A549 (cell line): ENCODE data around the gene CTSH. TPM values are rescaled to one million over a fixed set of nuclear protein-coding genes. Genes with fewer than 3 reads are reported as not detected.

Experiments used
- ATAC-seq, 2 experiments: fragments of 200-7000 bp in 1 of 2; fragments of >200 bp in 1 of 2; cut with Nextera tagmentation in 1 of 2; cut with Tn5 transposase in 1 of 2; 3 replicates each; pipeline versions ENCODE4 v1.8.0 to v1.9.1; 2018 to 2020; ENCODE audit warnings: mild to moderate bottlenecking in 1 of 2, moderate library complexity in 1 of 2
- CTCF ChIA-PET: fragments of 300-600 bp; sonication (Branson Sonifier 250); formaldehyde crosslinking; extraction: SDS; loops from one replicate; lab custom pipeline; 2021; ENCODE audit warnings: antibody characterized with exemption, inconsistent platforms; lab: Yijun Ruan, JAX
- POLR2A ChIA-PET: fragments of 350-600 bp; formaldehyde crosslinking; extraction: SDS; loops from one replicate; lab custom pipeline; 2021; ENCODE audit warnings: antibody characterized with exemption, inconsistent platforms; lab: Yijun Ruan, JAX
- DNase-seq, 2 experiments: peaks; one replicate each; pipeline versions ENCODE4 v3.0.0 to v3.0.0-alpha.2; 2011 to 2016; ENCODE audit warnings: low read depth in 1 of 2, low spot score in 1 of 2
- FAIRE-seq: peaks from 2 replicates; lab custom pipeline; 2011; peaks lifted over from hg19 to GRCh38; lab: Jason Lieb, UNC
- H3K27ac ChIP-seq, 2 experiments: fragments of >200 bp; sonication (Bioruptor Twin); formaldehyde crosslinking; 3 replicates each; pipeline ENCODE4 v1.5.1; 2016 to 2017
- H3K4me1 ChIP-seq: fragments of >200 bp; sonication (Bioruptor Twin); formaldehyde crosslinking; 3 replicates; pipeline ENCODE4 v1.6.1; 2016
- H3K4me2 ChIP-seq: fragments of >200 bp; sonication (Bioruptor Twin); formaldehyde crosslinking; 3 replicates; pipeline ENCODE4 v1.6.1; 2016
- H3K4me3 ChIP-seq: fragments of >200 bp; sonication (Bioruptor Twin); formaldehyde crosslinking; 3 replicates; pipeline ENCODE4 v1.5.1; 2016
- H3K9me3 ChIP-seq: fragments of >200 bp; sonication (Bioruptor Twin); formaldehyde crosslinking; 3 replicates; pipeline ENCODE4 v1.6.1; 2016
- CEBPB ChIP-seq, 2 experiments: fragments of >200 bp in 1 of 2; sonication (Bioruptor Twin) in 1 of 2; formaldehyde crosslinking in 1 of 2; IDR thresholded peaks; 2 replicates each; pipeline ENCODE4 v1.6.1; 2012 to 2016
- GATA3 ChIP-seq: IDR thresholded peaks from 2 replicates; pipeline ENCODE4 v1.6.1; 2012; ENCODE audit warnings: borderline replicate concordance
- HOXB13 ChIP-seq: fragments of 250-450 bp; sonication (Bioruptor Pico); IDR thresholded peaks from 2 replicates; pipeline ENCODE4 v1.5.0; 2020; ENCODE audit warnings: low read depth, mild to moderate bottlenecking, moderate library complexity
- MAX ChIP-seq: IDR thresholded peaks from 2 replicates; pipeline ENCODE4 v1.6.1; 2012
- MAZ ChIP-seq: fragments of 150-350 bp; IDR thresholded peaks from 2 replicates; pipeline ENCODE4 v1.6.1; 2014; ENCODE audit warnings: antibody characterized with exemption, low read depth, low read length, borderline replicate concordance
- RAD21 ChIP-seq, 2 experiments: fragments of >200 bp in 1 of 2; sonication (Bioruptor Twin) in 1 of 2; formaldehyde crosslinking in 1 of 2; IDR thresholded peaks in 1 of 2; conservative IDR thresholded peaks in 1 of 2; 2 replicates in 1 of 2; 3 replicates in 1 of 2; pipeline ENCODE4 v1.6.1; 2012 to 2018; ENCODE audit warnings: inconsistent platforms in 1 of 2
- TP53 ChIP-seq: fragments of 250-450 bp; sonication (Bioruptor Pico); IDR thresholded peaks from 2 replicates; pipeline ENCODE4 v1.5.0; 2021; ENCODE audit warnings: mild to moderate bottlenecking, moderate library complexity
- ZFP36 ChIP-seq: fragments of 450-650 bp; IDR thresholded peaks from 2 replicates; pipeline ENCODE4 v1.6.1; 2014; ENCODE audit warnings: borderline replicate concordance; ENCODE audit not compliant: partially characterized antibody
- WGBS: methylation state at CpG from one replicate; pipeline ENCODE4 v1.1.6; 2017; ENCODE audit errors: missing lambda C conversion rate; 5-methylcytosine and 5-hydroxymethylcytosine counted together
- polyA plus RNA-seq, 4 experiments: library from polyadenylated mRNA; depleted of rRNA in 3 of 4; stranded (reverse); fragments of >200 nt; fragmentation: RNase III in 1 of 4; extraction: RNeasy Plus Mini Kit Qiagen cat#74134 plus additional on column Dnase treatment in 1 of 4; gene quantifications; 2 replicates in 3 of 4; 3 replicates in 1 of 4; pipeline ENCODE4 v1.2.3, GENCODE V29; 2011 to 2017
- TF ChIP-seq, protein P1 (sequence below): fragments of 150-350 bp; IDR thresholded peaks from 2 replicates; pipeline ENCODE4 v1.6.1; 2014; ENCODE audit warnings: low read depth, mild to moderate bottlenecking, low read length
- TF ChIP-seq, protein P2 (sequence below): fragments of >200 bp; sonication (Bioruptor Twin); formaldehyde crosslinking; IDR thresholded peaks from 3 replicates; pipeline ENCODE4 v1.5.1; 2016
- TF ChIP-seq, protein P3 (sequence below): fragments of 250-450 bp; sonication (Bioruptor Pico); IDR thresholded peaks from 2 replicates; pipeline ENCODE4 v1.5.0; 2021; ENCODE audit warnings: mild to moderate bottlenecking, moderate library complexity, borderline replicate concordance

Gene CTSH
- polyA plus RNA-seq, 2 of the 4 experiments (the other 2 are of a cell fraction), result 25.2 to 33.3 TPM

GRCh38 chr15:78932258-78932808 lies 12.5 kb downstream of the CTSH start:
- Histone ChIP-seq H3K27ac (no peak overlapping the region), H3K4me3 (no peak overlapping the region), H3K9me3 (no peaks in the 10 kb centered on the region), H3K4me2 (no peak overlapping the region), H3K4me1 (peaks cover 17% of the 10 kb centered on the region)
- 84% methylated on average over 13 of the region's 13 CpGs for whole genome bisulfite sequencing
- DNase-seq, result no peak
- ChIA-PET POLR2A (no interaction called here), CTCF (interaction anchor here (1.3 to 1.7 kb wide), 3 partner anchors 9 to 245 kb away, joined by 3 to 6 read pairs (median 4); no protein-coding TSS in a partner anchor)
- no peak; a peak in 2 of 6 replicates for ATAC-seq
- no peak for FAIRE-seq
- TF ChIP-seq RAD21 (conservative IDR thresholded peaks at IDR 0.05 in 1 of 2, IDR thresholded peaks at IDR 0.05 in 1 of 2), result no peak
- TF ChIP-seq, protein P1, sequence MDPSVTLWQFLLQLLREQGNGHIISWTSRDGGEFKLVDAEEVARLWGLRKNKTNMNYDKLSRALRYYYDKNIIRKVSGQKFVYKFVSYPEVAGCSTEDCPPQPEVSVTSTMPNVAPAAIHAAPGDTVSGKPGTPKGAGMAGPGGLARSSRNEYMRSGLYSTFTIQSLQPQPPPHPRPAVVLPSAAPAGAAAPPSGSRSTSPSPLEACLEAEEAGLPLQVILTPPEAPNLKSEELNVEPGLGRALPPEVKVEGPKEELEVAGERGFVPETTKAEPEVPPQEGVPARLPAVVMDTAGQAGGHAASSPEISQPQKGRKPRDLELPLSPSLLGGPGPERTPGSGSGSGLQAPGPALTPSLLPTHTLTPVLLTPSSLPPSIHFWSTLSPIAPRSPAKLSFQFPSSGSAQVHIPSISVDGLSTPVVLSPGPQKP, result no peak
- TF ChIP-seq, protein P2, sequence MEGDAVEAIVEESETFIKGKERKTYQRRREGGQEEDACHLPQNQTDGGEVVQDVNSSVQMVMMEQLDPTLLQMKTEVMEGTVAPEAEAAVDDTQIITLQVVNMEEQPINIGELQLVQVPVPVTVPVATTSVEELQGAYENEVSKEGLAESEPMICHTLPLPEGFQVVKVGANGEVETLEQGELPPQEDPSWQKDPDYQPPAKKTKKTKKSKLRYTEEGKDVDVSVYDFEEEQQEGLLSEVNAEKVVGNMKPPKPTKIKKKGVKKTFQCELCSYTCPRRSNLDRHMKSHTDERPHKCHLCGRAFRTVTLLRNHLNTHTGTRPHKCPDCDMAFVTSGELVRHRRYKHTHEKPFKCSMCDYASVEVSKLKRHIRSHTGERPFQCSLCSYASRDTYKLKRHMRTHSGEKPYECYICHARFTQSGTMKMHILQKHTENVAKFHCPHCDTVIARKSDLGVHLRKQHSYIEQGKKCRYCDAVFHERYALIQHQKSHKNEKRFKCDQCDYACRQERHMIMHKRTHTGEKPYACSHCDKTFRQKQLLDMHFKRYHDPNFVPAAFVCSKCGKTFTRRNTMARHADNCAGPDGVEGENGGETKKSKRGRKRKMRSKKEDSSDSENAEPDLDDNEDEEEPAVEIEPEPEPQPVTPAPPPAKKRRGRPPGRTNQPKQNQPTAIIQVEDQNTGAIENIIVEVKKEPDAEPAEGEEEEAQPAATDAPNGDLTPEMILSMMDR, result no peak
- no peak for TF ChIP-seq MAZ

- FAIRE-seq (no peak), DNase-seq (no peak), ATAC-seq (peak in 1 of 2 experiments; percentile 4; a peak in 3 of 6 replicates)
- CTCF ChIA-PET, result interaction anchor here (0.7 to 7.9 kb wide), 9 partner anchors 10 to 252 kb away, joined by 3 to 58 read pairs (median 4); no protein-coding TSS in a partner anchor
- H3K27ac ChIP-seq, result peak overlapping the region in 1 of 2 experiments; percentile 84; a peak in 4 of 6 replicates
- TF ChIP-seq, protein P3, sequence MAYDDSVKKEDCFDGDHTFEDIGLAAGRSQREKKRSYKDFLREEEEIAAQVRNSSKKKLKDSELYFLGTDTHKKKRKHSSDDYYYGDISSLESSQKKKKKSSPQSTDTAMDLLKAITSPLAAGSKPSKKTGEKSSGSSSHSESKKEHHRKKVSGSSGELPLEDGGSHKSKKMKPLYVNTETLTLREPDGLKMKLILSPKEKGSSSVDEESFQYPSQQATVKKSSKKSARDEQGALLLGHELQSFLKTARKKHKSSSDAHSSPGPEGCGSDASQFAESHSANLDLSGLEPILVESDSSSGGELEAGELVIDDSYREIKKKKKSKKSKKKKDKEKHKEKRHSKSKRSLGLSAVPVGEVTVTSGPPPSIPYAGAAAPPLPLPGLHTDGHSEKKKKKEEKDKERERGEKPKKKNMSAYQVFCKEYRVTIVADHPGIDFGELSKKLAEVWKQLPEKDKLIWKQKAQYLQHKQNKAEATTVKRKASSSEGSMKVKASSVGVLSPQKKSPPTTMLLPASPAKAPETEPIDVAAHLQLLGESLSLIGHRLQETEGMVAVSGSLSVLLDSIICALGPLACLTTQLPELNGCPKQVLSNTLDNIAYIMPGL (CRISPR knock-in tag), result no peak
- TF ChIP-seq HOXB13, result peak; percentile 5; the same call in 1 of the 2 replicates
- peaks cover 17% of the 10 kb centered on the region for H3K4me1 ChIP-seq
- WGBS, result 91% methylated on average over 21 of the region's 21 CpGs
- no peaks in the 10 kb centered on the region for H3K9me3 ChIP-seq
- POLR2A ChIA-PET, result interaction anchor here (1.2 kb wide), 1 partner anchor 58 kb away, joined by 3 read pairs; no protein-coding TSS in a partner anchor
- no peak overlapping the region for H3K4me2 ChIP-seq
- H3K4me3 ChIP-seq, result no peak overlapping the region
These were observed 13.2 kb downstream of the CTSH start for GRCh38 chr15:78931439-78932257.

DNA sequence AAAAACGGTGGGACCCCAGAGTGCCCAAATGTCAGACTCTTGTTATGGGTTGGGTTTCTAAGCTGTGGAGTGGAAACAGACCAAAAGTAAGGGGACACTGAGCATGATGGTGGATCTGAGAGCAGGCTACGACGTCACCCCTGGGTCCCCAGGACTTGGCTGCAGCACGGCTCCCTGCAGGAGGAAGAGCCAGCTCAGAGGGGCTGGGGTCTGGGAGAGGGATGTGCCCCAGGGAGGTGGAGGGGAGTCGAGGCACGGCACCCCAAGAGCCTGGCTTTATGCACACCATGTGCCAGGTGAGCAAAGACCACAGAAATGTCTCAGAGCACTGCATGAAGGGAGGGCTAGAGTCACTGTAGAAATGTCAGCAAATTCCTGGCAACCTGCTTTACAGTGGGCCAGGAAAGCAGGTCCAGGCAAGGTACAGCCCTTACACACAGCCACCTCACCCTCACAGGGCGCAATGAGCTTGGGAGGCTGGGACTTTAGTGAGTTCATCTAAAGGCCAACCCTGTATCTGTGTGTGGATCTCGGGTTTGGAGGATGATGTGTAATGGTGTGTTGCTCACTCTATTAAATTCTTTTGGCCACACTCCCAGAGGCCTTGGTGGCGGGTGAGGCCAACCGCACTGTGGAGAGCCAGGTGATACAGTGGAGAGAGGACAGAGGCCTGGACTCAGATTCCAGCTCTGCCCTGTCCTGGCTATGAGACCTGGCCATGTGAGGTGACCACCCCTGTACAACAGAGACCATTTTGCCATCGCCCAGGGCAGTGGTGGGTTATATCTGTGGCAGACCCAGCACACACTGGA lies 14.1 kb downstream of the CTSH start:
- POLR2A ChIA-PET, result interaction anchor here (1.2 kb wide), 1 partner anchor 57 kb away, joined by 3 read pairs; no protein-coding TSS in a partner anchor
- peak; percentile 68 to 82 for DNase-seq

More for the DNA sequence above, 14.1 kb downstream of the CTSH start:
- FAIRE-seq (peak; percentile 68), ATAC-seq (peak; percentile 57 to 73)
- WGBS, result 52% methylated on average over 11 of the region's 11 CpGs
- CTCF ChIA-PET, result interaction anchor here (0.7 to 7.9 kb wide), 10 partner anchors 9 to 253 kb away, joined by 3 to 58 read pairs (median 4); no protein-coding TSS in a partner anchor
- no peaks in the 10 kb centered on the region for H3K9me3 ChIP-seq
- TF ChIP-seq TP53 (CRISPR knock-in tag), result no peak
- TF ChIP-seq HOXB13, result peak; percentile 3; the same call in 1 of the 2 replicates
- peak in 1 of 2 experiments; percentile 31; a peak in 1 of 4 replicates for TF ChIP-seq CEBPB (IDR thresholded peaks at IDR 0.05)
- TF ChIP-seq MAX, result peak; percentile 41; the same call in 1 of the 2 replicates
- TF ChIP-seq, protein P2, result no peak
- peak; percentile 85 for TF ChIP-seq GATA3
- TF ChIP-seq ZFP36, result no peak
- TF ChIP-seq, all 56 proteins: peak for 4
- Histone ChIP-seq H3K4me1 (peaks cover 17% of the 10 kb centered on the region), H3K4me3 (no peak overlapping the region), H3K4me2 (peak overlapping the region; percentile 50), H3K27ac (peak overlapping the region; percentile 58 to 84; a peak in 5 of 6 replicates)
